NCI-H748 treated with DMSO at 0.1 percent for 48 hours (cell line): ENCODE measurements around the gene ARHGAP33.
"Not testable (repeated sequence)": the region's sequence is repeated elsewhere in the genome, so short reads cannot be mapped to it uniquely, and the experiment has no call there.

Experiments used
- DNase-seq: peaks from one replicate; lab custom pipeline; 2025; lab: John Stamatoyannopoulos, UW

ARHGAP33 gene

GRCh38 chr19:35780717-35781116 lies 5.4 kb downstream of the ARHGAP33 start:
- DNase-seq, result no peak

- DNase-seq, result no peak
Observed at GRCh38 chr19:35781650-35782049, 6.3 kb downstream of the ARHGAP33 start.

GRCh38 chr19:35782589-35782988 lies 7.2 kb downstream of the ARHGAP33 start:
- DNase-seq, result no peak

GRCh38 chr19:35783469-35784434 lies 8.4 kb downstream of the ARHGAP33 start:
- DNase-seq, result no peak

GRCh38 chr19:35784503-35785338 lies 9.4 kb downstream of the ARHGAP33 start:
- DNase-seq, result no peak

GRCh38 chr19:35785339-35785627 lies 9.9 kb downstream of the ARHGAP33 start:
- DNase-seq, result no peak

- DNase-seq, result no peak
Observed at GRCh38 chr19:35786299-35787160, 11.2 kb downstream of the ARHGAP33 start.

GRCh38 chr19:35787227-35787799 lies 11.9 kb downstream of the ARHGAP33 start:
- DNase-seq, result no peak

- no peak for DNase-seq
Observed at GRCh38 chr19:35788205-35788960, 13.0 kb downstream of the ARHGAP33 start.

- no peak for DNase-seq
Observed at GRCh38 chr19:35789195-35789977, 14.0 kb downstream of the ARHGAP33 start.

- no peak for DNase-seq
Observed at GRCh38 chr19:35789978-35790944, 14.9 kb downstream of the ARHGAP33 start.

- no peak for DNase-seq
Observed at GRCh38 chr19:35790981-35791813, 15.8 kb downstream of the ARHGAP33 start.

- no peak for DNase-seq
Observed at GRCh38 chr19:35791814-35792279, 16.5 kb downstream of the ARHGAP33 start.

- no peak for DNase-seq
Observed at GRCh38 chr19:35792312-35792711, 16.9 kb downstream of the ARHGAP33 start.

- no peak for DNase-seq
Observed at GRCh38 chr19:35792888-35793287, 17.5 kb downstream of the ARHGAP33 start.

- DNase-seq, result no peak
Observed at GRCh38 chr19:35793381-35794165, 18.2 kb downstream of the ARHGAP33 start.

GRCh38 chr19:35795564-35795963 lies 20.2 kb downstream of the ARHGAP33 start:
- DNase-seq, result not testable (repeated sequence)
